Natural killer cell (primary cell): ENCODE results near the gene RARS2. TPM values are rescaled to one million over a fixed set of nuclear protein-coding genes. Genes with fewer than 3 reads are reported as not detected.

Source experiments
- ATAC-seq, 3 donors: fragments of 150-1000 bp in 2 of 3; fragments of 200-7000 bp in 1 of 3; cut with Tn5 transposase; 1 replicate in 1 of 3; 2 replicates in 2 of 3; pipeline ENCODE4 v1.10.0; 2021; ENCODE audit warnings: mild to moderate bottlenecking in 2 of 3, moderate library complexity in 2 of 3
- DNase-seq, 2 donors: peaks; one replicate each; pipeline versions ENCODE4 v3.0.0 to v3.0.0-alpha.2; 2013 to 2021; ENCODE audit warnings: mixed read lengths in 1 of 2
- H3K27ac ChIP-seq: one replicate; pipeline ENCODE4 v1.5.1; 2013; ENCODE audit warnings: mild to moderate bottlenecking, low read length
- H3K27me3 ChIP-seq: one replicate; pipeline ENCODE4 v1.6.1; 2013; ENCODE audit warnings: low read length; ENCODE audit not compliant: control insufficient read depth, insufficient read depth
- H3K36me3 ChIP-seq: one replicate; pipeline ENCODE4 v1.6.1; 2013; ENCODE audit warnings: low read length; ENCODE audit not compliant: control insufficient read depth, insufficient read depth
- H3K4me1 ChIP-seq: one replicate; pipeline ENCODE4 v1.6.1; 2013; ENCODE audit warnings: low read length; ENCODE audit not compliant: control insufficient read depth, insufficient read depth
- H3K4me3 ChIP-seq: one replicate; pipeline ENCODE4 v1.5.1; 2013; ENCODE audit warnings: low read length
- H3K9me3 ChIP-seq: one replicate; pipeline ENCODE4 v1.6.1; 2013; ENCODE audit warnings: low read length; ENCODE audit not compliant: control insufficient read depth, insufficient read depth
- H3K27ac Mint-ChIP-seq, 2 donors: one replicate each; pipeline ENCODE4 v1.8.0; 2022; ENCODE audit warnings: mild to moderate bottlenecking in 2 of 2, mixed read lengths in 2 of 2, moderate library complexity in 1 of 2
- H3K27me3 Mint-ChIP-seq, 2 donors: one replicate each; pipeline ENCODE4 v1.8.0; 2022; ENCODE audit warnings: low read depth in 2 of 2, mixed read lengths in 2 of 2
- H3K36me3 Mint-ChIP-seq: one replicate; pipeline ENCODE4 v1.8.0; 2022; ENCODE audit warnings: mixed read lengths
- H3K4me1 Mint-ChIP-seq, 2 donors: one replicate each; pipeline ENCODE4 v1.8.0; 2022; ENCODE audit warnings: mixed read lengths in 2 of 2
- H3K4me3 Mint-ChIP-seq: one replicate; pipeline ENCODE4 v1.8.0; 2022; ENCODE audit warnings: mild to moderate bottlenecking, moderate library complexity, mixed read lengths
- H3K9me3 Mint-ChIP-seq, 2 donors: one replicate each; pipeline ENCODE4 v1.8.0; 2022; ENCODE audit warnings: mixed read lengths in 2 of 2
- WGBS: methylation state at CpG from one replicate; pipeline ENCODE4 v1.1.7; 2013; ENCODE audit warnings: missing lambda C conversion rate; ENCODE audit not compliant: insufficient coverage; 5-methylcytosine and 5-hydroxymethylcytosine counted together
- intact Hi-C: fragments of 100-400 bp; cut with micrococcal nuclease; formaldehyde crosslinking; loops from one replicate; pipeline ENCODE4 v1.14.2; 2022
- total RNA-seq, 4 donors: library from RNA; stranded (reverse); fragments of 120-200 nt in 1 of 4; gene quantifications; one replicate each; pipeline versions ENCODE4 v1.2.3 to v1.2.4, GENCODE V29; 2013 to 2022
- TF ChIP-seq, protein P1 (sequence below): fragments of 200-600 bp; IDR thresholded peaks from one replicate; pipeline ENCODE4 v1.8.0; 2022; ENCODE audit warnings: antibody characterized with exemption

RARS2 gene
- total RNA-seq, 3 donors from 2014 or later (not counting 1 experiment from before 2014, with no cell fraction given): 21.8 to 26.5 (median 24.2) TPM

DNA sequence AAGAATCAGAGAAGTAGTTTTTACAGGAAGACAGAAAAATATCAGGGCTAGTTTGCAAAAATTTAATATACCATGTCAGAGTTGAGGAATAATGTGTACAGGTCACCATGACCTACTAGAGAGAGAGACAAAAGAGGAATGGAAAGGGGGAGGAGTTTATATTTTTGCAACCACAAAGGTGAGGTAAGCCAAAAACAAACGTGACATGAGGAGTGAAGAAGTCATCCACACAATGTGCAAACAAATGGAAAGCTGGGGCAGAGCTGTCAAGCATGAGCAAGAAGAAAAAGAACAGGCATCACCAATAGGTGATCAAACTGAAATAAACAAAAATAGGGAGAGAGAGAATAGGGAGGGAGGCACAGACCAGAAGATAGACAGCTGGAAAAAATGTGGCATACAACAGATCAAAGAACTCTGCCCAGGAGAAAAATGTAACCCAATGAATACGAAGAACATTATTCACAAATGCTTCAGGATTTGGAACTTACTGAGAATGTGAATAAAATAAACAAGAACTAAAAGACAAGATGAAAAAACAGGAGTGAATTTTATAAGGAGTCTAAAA is 15.5 kb downstream of the RARS2 start:
- Mint-ChIP-seq H3K4me3 (no peak overlapping the region), H3K9me3 (no peaks in the 10 kb centered on the region)
- WGBS: 54% methylated on average over 2 of the region's 2 CpGs

DNA sequence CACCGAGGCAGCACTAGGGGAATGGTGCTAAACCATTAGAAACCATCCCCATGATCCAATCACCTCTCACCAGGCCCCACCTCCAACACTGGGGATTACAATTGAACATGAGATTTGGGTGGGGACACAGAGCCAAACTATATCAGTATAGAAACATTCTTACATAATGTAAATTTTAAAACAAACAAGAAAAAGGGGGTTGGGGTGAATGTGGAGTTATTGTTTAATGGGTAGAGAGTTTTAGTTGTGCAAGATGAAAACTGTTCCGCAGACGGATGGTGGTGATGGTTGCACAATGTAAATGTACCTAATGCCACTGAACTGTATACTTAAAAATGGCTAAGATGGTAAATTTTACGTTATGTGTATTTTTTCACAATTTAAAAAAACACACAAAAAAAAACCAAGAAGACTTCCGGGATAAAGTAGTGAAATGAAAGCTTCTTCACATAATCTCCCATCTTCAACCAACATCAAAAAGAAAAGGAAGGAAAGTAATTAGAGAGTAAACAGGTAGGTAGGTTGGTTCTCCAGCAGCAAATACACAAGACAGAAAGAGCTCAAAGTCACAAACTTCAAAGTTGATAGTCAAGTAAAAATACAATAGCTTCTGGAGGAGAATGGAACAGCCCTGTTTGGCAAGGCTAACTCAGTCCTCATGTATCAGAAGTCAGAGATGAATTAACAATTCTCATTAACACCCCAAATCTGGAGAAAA is 16.3 kb downstream of the RARS2 start:
- Histone ChIP-seq H3K27me3 (no peaks in the 10 kb centered on the region), H3K36me3 (peaks cover 7% of the 10 kb centered on the region), H3K4me1 (no peaks in the 10 kb centered on the region), H3K4me3 (no peak overlapping the region), H3K27ac (no peak overlapping the region), H3K9me3 (no peaks in the 10 kb centered on the region)
- intact Hi-C loops: no loop called here
- TF ChIP-seq, protein P1, sequence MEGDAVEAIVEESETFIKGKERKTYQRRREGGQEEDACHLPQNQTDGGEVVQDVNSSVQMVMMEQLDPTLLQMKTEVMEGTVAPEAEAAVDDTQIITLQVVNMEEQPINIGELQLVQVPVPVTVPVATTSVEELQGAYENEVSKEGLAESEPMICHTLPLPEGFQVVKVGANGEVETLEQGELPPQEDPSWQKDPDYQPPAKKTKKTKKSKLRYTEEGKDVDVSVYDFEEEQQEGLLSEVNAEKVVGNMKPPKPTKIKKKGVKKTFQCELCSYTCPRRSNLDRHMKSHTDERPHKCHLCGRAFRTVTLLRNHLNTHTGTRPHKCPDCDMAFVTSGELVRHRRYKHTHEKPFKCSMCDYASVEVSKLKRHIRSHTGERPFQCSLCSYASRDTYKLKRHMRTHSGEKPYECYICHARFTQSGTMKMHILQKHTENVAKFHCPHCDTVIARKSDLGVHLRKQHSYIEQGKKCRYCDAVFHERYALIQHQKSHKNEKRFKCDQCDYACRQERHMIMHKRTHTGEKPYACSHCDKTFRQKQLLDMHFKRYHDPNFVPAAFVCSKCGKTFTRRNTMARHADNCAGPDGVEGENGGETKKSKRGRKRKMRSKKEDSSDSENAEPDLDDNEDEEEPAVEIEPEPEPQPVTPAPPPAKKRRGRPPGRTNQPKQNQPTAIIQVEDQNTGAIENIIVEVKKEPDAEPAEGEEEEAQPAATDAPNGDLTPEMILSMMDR: no peak
- Mint-ChIP-seq H3K27me3 (no peaks in the 10 kb centered on the region), H3K4me1 (peaks cover 41 to 45% of the 10 kb centered on the region in 2 donors), H3K36me3 (no peaks in the 10 kb centered on the region), H3K9me3 (no peaks in the 10 kb centered on the region), H3K27ac (no peak overlapping the region), H3K4me3 (no peak overlapping the region)
- 100% methylated on average over 2 of the region's 5 CpGs for WGBS
- ATAC-seq: no peak
- DNase-seq: no peak

More for the DNA sequence above, 15.5 kb downstream of the RARS2 start:
- Mint-ChIP-seq H3K27me3 (no peaks in the 10 kb centered on the region), H3K27ac (peak overlapping the region in 1 of 2 donors; percentile 3), H3K36me3 (no peaks in the 10 kb centered on the region), H3K4me1 (peaks cover 41 to 45% of the 10 kb centered on the region in 2 donors)
- Histone ChIP-seq H3K27me3 (no peaks in the 10 kb centered on the region), H3K4me1 (no peaks in the 10 kb centered on the region), H3K9me3 (no peaks in the 10 kb centered on the region), H3K27ac (no peak overlapping the region), H3K36me3 (peaks cover 2% of the 10 kb centered on the region), H3K4me3 (no peak overlapping the region)
- DNase-seq (peak in 1 of 2 donors; percentile 12), ATAC-seq (no peak)
- TF ChIP-seq, protein P1: no peak
- intact Hi-C loops: no loop called here

DNA sequence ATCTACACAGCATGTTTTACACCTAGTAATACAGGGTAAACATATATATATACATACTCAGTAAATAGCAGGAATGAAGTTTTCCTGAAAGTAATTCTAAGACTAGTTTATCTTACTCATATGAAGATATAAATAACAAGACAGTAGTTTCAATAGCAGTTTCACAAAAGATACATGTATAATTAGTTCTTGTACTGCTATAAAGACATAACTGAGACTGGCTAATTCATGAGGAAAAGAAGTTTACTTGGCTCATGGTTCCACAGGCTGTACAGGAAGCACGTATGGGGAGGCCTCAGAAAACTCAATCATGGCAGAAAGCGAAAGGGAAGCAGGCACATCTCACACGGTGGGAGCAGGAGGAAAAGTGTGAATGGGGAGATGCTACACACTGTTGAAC is 16.9 kb downstream of the RARS2 start:
- no peaks in the 10 kb centered on the region for H3K4me1 ChIP-seq
- peaks cover 7% of the 10 kb centered on the region for H3K36me3 ChIP-seq
- H3K9me3 ChIP-seq: no peaks in the 10 kb centered on the region
- Mint-ChIP-seq H3K27me3 (no peaks in the 10 kb centered on the region), H3K9me3 (no peaks in the 10 kb centered on the region), H3K4me3 (no peak overlapping the region), H3K4me1 (peaks cover 41 to 45% of the 10 kb centered on the region in 2 donors), H3K27ac (peak overlapping the region in 1 of 2 donors; percentile 0), H3K36me3 (no peaks in the 10 kb centered on the region)
- no peak for DNase-seq
- H3K27ac ChIP-seq: no peak overlapping the region
- WGBS: 89% methylated on average over 3 of the region's 3 CpGs
- intact Hi-C loops: no loop called here
- H3K4me3 ChIP-seq: no peak overlapping the region
- no peak for ATAC-seq
- H3K27me3 ChIP-seq: no peaks in the 10 kb centered on the region
- TF ChIP-seq, protein P1: no peak
